Uterus (tissue), 2 donors: ENCODE measurements around the gene ARHGAP42.

Source experiments
- POLR2A ChIP-seq, 2 donors: fragments of 450-650 bp; IDR thresholded peaks; one replicate each; pipeline ENCODE4 v1.6.1; 2016; ENCODE audit warnings: antibody characterized with exemption in 2 of 2, mild to moderate bottlenecking in 1 of 2, moderate library complexity in 1 of 2
- TF ChIP-seq, protein P1 (sequence below), 4 experiments: fragments of 200-600 bp in 2 of 4; fragments of 450-650 bp in 2 of 4; sonication (generic) in 2 of 4; IDR thresholded peaks; one replicate each; pipeline ENCODE4 v1.5.1; 2016 to 2019; ENCODE audit warnings: antibody characterized with exemption in 4 of 4, mild to moderate bottlenecking in 2 of 4, moderate library complexity in 1 of 4

DNA sequence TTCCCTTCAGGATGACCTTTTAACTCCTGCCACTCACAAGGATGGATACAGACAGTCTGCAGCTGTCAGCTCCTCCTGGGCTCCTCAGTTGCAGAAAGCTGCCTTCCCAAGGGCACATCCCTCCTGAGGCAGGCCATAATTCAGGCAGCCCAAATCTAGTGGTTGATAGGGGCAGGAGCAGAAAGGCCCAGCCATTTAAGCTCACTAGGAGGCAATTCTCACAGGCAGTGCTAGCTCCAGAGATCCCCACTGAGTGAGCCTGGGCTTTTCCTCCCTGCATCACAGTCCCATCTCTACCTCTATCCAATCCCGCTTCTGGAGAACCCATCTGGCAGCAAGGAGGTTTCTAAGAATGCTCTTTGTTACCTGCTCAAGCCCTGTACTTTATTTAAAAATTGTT is 200.6 kb downstream of the ARHGAP42 start:
- TF ChIP-seq, protein P1, sequence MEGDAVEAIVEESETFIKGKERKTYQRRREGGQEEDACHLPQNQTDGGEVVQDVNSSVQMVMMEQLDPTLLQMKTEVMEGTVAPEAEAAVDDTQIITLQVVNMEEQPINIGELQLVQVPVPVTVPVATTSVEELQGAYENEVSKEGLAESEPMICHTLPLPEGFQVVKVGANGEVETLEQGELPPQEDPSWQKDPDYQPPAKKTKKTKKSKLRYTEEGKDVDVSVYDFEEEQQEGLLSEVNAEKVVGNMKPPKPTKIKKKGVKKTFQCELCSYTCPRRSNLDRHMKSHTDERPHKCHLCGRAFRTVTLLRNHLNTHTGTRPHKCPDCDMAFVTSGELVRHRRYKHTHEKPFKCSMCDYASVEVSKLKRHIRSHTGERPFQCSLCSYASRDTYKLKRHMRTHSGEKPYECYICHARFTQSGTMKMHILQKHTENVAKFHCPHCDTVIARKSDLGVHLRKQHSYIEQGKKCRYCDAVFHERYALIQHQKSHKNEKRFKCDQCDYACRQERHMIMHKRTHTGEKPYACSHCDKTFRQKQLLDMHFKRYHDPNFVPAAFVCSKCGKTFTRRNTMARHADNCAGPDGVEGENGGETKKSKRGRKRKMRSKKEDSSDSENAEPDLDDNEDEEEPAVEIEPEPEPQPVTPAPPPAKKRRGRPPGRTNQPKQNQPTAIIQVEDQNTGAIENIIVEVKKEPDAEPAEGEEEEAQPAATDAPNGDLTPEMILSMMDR (IDR thresholded peaks at IDR 0.05): no peak
- no peak for TF ChIP-seq POLR2A (IDR thresholded peaks at IDR 0.05)
